GM12878 (cell line): Measurements from ENCODE around the gene METTL9. TPM values are rescaled to one million over a fixed set of nuclear protein-coding genes. Genes with fewer than 3 reads are reported as not detected.

ENCODE experiments used
- ATAC-seq: fragments of 200-7000 bp; cut with Tn5 transposase; 3 replicates; pipeline ENCODE4 v1.9.1; 2020; ENCODE audit warnings: mild to moderate bottlenecking, moderate library complexity
- BruUV-seq: library from RNA; stranded (reverse); fragments of 400-500 nt; replicated peaks from 2 replicates; lab custom pipeline; 2021; lab: Mats Ljungman, UMichigan
- CTCF ChIA-PET: fragments of 300-600 bp; sonication (Branson Sonifier 250); formaldehyde crosslinking; extraction: SDS; loops from one replicate; lab custom pipeline; 2021; ENCODE audit warnings: inconsistent platforms; lab: Yijun Ruan, JAX
- POLR2A ChIA-PET: fragments of 350-600 bp; formaldehyde crosslinking; extraction: SDS; loops from one replicate; lab custom pipeline; 2021; ENCODE audit warnings: inconsistent platforms; lab: Charles Lee
- RAD21 ChIA-PET: fragments of 300-600 bp; sonication (Branson Sonifier 250); formaldehyde crosslinking; loops from one replicate; lab custom pipeline; 2023; ENCODE audit warnings: antibody characterized with exemption; ENCODE audit not compliant: unreplicated experiment; lab: Charles Lee
- SMC1A ChIA-PET: fragments of 300-600 bp; sonication (Branson Sonifier 250); formaldehyde crosslinking; loops from one replicate; lab custom pipeline; 2023; ENCODE audit not compliant: unreplicated experiment, uncharacterized antibody; lab: Charles Lee
- DNase-seq: peaks from one replicate; pipeline ENCODE4 v3.0.0-alpha.2; 2011; ENCODE audit warnings: low read depth, low spot score
- FAIRE-seq: peaks from 3 replicates; lab custom pipeline; 2011; peaks lifted over from hg19 to GRCh38; lab: Jason Lieb, UNC
- H2AFZ ChIP-seq: 2 replicates; pipeline ENCODE4 v1.6.0; 2011; ENCODE audit warnings: low read depth, low read length, control low read depth; ENCODE audit not compliant: control insufficient read depth
- H3K27ac ChIP-seq: 2 replicates; pipeline ENCODE4 v1.5.1; 2011; ENCODE audit warnings: control low read depth; ENCODE audit not compliant: control insufficient read depth, insufficient read depth
- H3K27me3 ChIP-seq, 2 experiments: replicated peaks in 1 of 2; 2 replicates each; pipeline versions ENCODE4 v1.6.0 to v1.6.1; 2011; ENCODE audit warnings: low read length in 1 of 2; ENCODE audit not compliant: control insufficient read depth in 2 of 2, insufficient read depth in 2 of 2
- H3K36me3 ChIP-seq, 2 experiments: 2 replicates each; pipeline ENCODE4 v1.5.1; 2011; ENCODE audit warnings: low read length in 1 of 2; ENCODE audit not compliant: control insufficient read depth in 2 of 2, insufficient read depth in 2 of 2
- H3K4me1 ChIP-seq: 2 replicates; pipeline ENCODE4 v1.6.1; 2011; ENCODE audit warnings: mild to moderate bottlenecking, low read length, moderate library complexity, mixed read lengths; ENCODE audit not compliant: control insufficient read depth, insufficient read depth
- H3K4me2 ChIP-seq: 2 replicates; pipeline ENCODE4 v1.6.0; 2011; ENCODE audit warnings: control low read depth; ENCODE audit not compliant: control insufficient read depth, insufficient read depth
- H3K4me3 ChIP-seq: fragments of 200-600 bp; sonication (generic); 2 replicates; pipeline ENCODE4 v1.5.1; 2016
- H3K79me2 ChIP-seq: 2 replicates; pipeline ENCODE4 v1.6.0; 2011; ENCODE audit warnings: low read length; ENCODE audit not compliant: control insufficient read depth, insufficient read depth
- H3K9ac ChIP-seq: 2 replicates; pipeline ENCODE4 v1.8.0; 2011; ENCODE audit warnings: low read length, control low read depth, mixed read lengths; ENCODE audit not compliant: control insufficient read depth, insufficient read depth
- H3K9me3 ChIP-seq: replicated peaks from 3 replicates; pipeline ENCODE4 v1.5.1; 2011; ENCODE audit warnings: mild to moderate bottlenecking, low read length; ENCODE audit not compliant: control insufficient read depth, insufficient read depth
- H4K20me1 ChIP-seq: 2 replicates; pipeline ENCODE4 v1.6.0; 2011; ENCODE audit not compliant: control insufficient read depth, insufficient read depth
- CHD4 ChIP-seq: fragments of 200-600 bp; sonication (generic); IDR thresholded peaks from 2 replicates; pipeline ENCODE4 v1.6.1; 2016; ENCODE audit warnings: mild to moderate bottlenecking
- NR2F1 ChIP-seq: fragments of 450-650 bp; conservative IDR thresholded peaks from 2 replicates; pipeline ENCODE4 v1.6.1; 2017; ENCODE audit warnings: mild to moderate bottlenecking
- PAX8 ChIP-seq: fragments of 450-650 bp; IDR thresholded peaks from 2 replicates; pipeline ENCODE4 v1.6.1; 2017; ENCODE audit warnings: mild to moderate bottlenecking, moderate library complexity
- PKNOX1 ChIP-seq: fragments of 450-650 bp; IDR thresholded peaks from 2 replicates; pipeline ENCODE4 v1.6.1; 2016; ENCODE audit warnings: mild to moderate bottlenecking
- RBBP5 ChIP-seq: fragments of 200-600 bp; sonication (generic); conservative IDR thresholded peaks from 2 replicates; pipeline ENCODE4 v1.6.1; 2016
- TAF1 ChIP-seq: IDR thresholded peaks from 2 replicates; pipeline ENCODE4 v1.6.1; 2011; ENCODE audit warnings: mild to moderate bottlenecking, low read depth, low read length, borderline replicate concordance
- ZSCAN29 ChIP-seq: fragments of 450-650 bp; IDR thresholded peaks from 2 replicates; pipeline ENCODE4 v1.6.1; 2017; ENCODE audit warnings: mild to moderate bottlenecking, moderate library complexity
- WGBS: methylation state at CpG from one replicate; pipeline ENCODE4 v1.1.6; 2016; ENCODE audit warnings: low lambda C conversion rate; ENCODE audit not compliant: insufficient replicate concordance, insufficient coverage; ENCODE audit errors: missing lambda C conversion rate; 5-methylcytosine and 5-hydroxymethylcytosine counted together
- in situ Hi-C: fragments of 300-500 bp; cut with MboI; formaldehyde crosslinking; loops from 9 replicates; pipeline ENCODE4 v1.14.3; 2018; ENCODE audit warnings: mixed read lengths
- intact Hi-C: fragments of 100-400 bp; cut with micrococcal nuclease; formaldehyde crosslinking; loops from one replicate; pipeline ENCODE4 v1.14.2; 2022; ENCODE audit not compliant: unreplicated experiment
- polyA plus RNA-seq, 11 experiments: library from polyadenylated mRNA; depleted of rRNA in 4 of 11; unstranded in 6 of 11; stranded (reverse) in 5 of 11; fragments of >200 nt; fragmentation: Nextera tagmentation in 4 of 11; fragmentation: Illumina TruSeq in 1 of 11; extraction: Ambion mirVana in 4 of 11; extraction: Trizol in 1 of 11; gene quantifications; 1 replicate in 1 of 11; 2 replicates in 10 of 11; pipeline versions ENCODE4 v1.2.1 to v1.2.3, GENCODE V29; 2011 to 2016; ENCODE audit warnings: inconsistent platforms in 2 of 11, missing spikeins in 2 of 11, low read depth in 1 of 11
- total RNA-seq, 4 experiments: library from RNA; depleted of rRNA in 3 of 4; stranded (reverse); fragments of >200 nt in 3 of 4; fragmentation: Illumina TruSeq in 1 of 4; extraction: Trizol in 1 of 4; gene quantifications; 2 replicates each; pipeline versions ENCODE4 v1.2.1 to v1.2.3, GENCODE V29; 2013 to 2021

METTL9 gene
- total and polyA plus RNA-seq, 10 of the 15 experiments (the other 5 are each of a cell fraction or from before 2014, with no cell fraction given): 19.4 to 119 (median 101) TPM

DNA sequence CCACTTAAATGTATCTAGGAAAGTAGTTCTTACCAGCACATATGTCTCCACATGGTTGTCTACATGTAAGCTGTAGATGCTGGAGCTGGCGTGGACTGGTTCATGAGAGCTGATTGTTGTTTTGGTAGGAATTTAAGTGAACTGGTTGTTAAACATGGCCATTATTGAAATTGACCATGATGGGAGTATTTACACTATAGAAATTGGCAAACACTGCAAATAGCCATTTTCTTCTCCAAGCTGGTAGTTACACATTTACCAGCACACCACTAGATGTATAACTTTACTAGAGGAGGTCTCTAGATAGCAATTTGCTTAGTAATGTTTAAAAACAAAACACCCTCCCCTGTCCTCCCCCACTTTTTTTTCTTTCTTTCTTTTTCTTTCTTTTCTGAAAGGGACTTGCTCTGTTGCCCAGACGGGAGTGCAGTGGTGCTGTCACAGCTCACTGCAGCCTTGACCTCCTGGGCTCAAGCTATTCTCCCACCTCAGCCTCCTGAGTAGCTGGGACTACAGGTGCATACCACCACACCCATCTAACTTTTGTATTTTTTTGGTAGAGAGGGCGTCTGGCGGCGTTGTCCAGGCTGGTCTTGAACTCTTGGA lies 28.8 kb downstream of the METTL9 start:
- CTCF ChIA-PET: interaction anchor here (0.5 kb wide), 1 partner anchor 1968 kb away, joined by 3 read pairs; the partner anchor contains the start of gene NDUFAB1
- SMC1A ChIA-PET: interaction anchor here (1.0 to 1.5 kb wide), 2 partner anchors 10 to 13 kb away, joined by 4 to 5 read pairs; no protein-coding TSS in a partner anchor
- Histone ChIP-seq H3K4me1 (no peaks in the 10 kb centered on the region; the same call in 1 of the 2 replicates), H3K79me2 (no peaks in the 10 kb centered on the region), H3K9ac (no peak overlapping the region), H3K36me3 (peaks cover 2 to 8% of the 10 kb centered on the region in 2 experiments; a peak in 3 of 4 replicates), H4K20me1 (no peaks in the 10 kb centered on the region; the same call in 1 of the 2 replicates), H3K4me3 (no peak overlapping the region), H3K27ac (no peak overlapping the region), H3K9me3 (no peaks in the 10 kb centered on the region; the same call in 2 of the 3 replicates), H2AFZ (no peak overlapping the region), H3K27me3 (no peaks in the 10 kb centered on the region), H3K4me2 (no peak overlapping the region)
- in situ Hi-C loops (no loop called here), intact Hi-C loops (no loop called here)
- FAIRE-seq (no peak), DNase-seq (no peak), ATAC-seq (no peak)
- RAD21 ChIA-PET: interaction anchor here (0.5 kb wide), 1 partner anchor 783 kb away, joined by 5 read pairs; no protein-coding TSS in a partner anchor
- WGBS: 93% methylated on average over 5 of the region's 5 CpGs
- POLR2A ChIA-PET: no interaction called here
- no peak for TF ChIP-seq PAX8
- no TSS peak for BruUV-seq

- SMC1A ChIA-PET: interaction anchor here (1.5 kb wide), 1 partner anchor 13 kb away, joined by 4 read pairs; no protein-coding TSS in a partner anchor
- no peak overlapping the region for H3K27ac ChIP-seq
- no peaks in the 10 kb centered on the region; the same call in 1 of the 2 replicates for H4K20me1 ChIP-seq
- no peaks in the 10 kb centered on the region for H3K79me2 ChIP-seq
- no TSS peak for BruUV-seq
- WGBS: 94% methylated on average over 3 of the region's 5 CpGs
- peaks cover 2 to 8% of the 10 kb centered on the region in 2 experiments; a peak in 3 of 4 replicates for H3K36me3 ChIP-seq
- no peak overlapping the region for H2AFZ ChIP-seq
- TF ChIP-seq TAF1 (no peak), NR2F1 (no peak), RBBP5 (no peak), PKNOX1 (no peak), ZSCAN29 (no peak), CHD4 (no peak)
- H3K4me2 ChIP-seq: no peak overlapping the region
- FAIRE-seq (no peak), DNase-seq (no peak), ATAC-seq (no peak)
- intact Hi-C loops (no loop called here), in situ Hi-C loops (no loop called here)
- no peaks in the 10 kb centered on the region for H3K27me3 ChIP-seq
- no peaks in the 10 kb centered on the region; the same call in 2 of the 3 replicates for H3K9me3 ChIP-seq
- H3K9ac ChIP-seq: no peak overlapping the region
- POLR2A ChIA-PET: no interaction called here
- no peaks in the 10 kb centered on the region; the same call in 1 of the 2 replicates for H3K4me1 ChIP-seq
- CTCF ChIA-PET: no interaction called here
- RAD21 ChIA-PET: no interaction called here
- no peak overlapping the region for H3K4me3 ChIP-seq
Observed at GRCh38 chr16:21628772-21629171, 29.4 kb downstream of the METTL9 start.
